ENCODE results near the gene TBC1D12.
"Not testable (repeated sequence)": the region's sequence is repeated elsewhere in the genome, so short reads cannot be mapped to it uniquely, and the experiment has no call there.

Gene TBC1D12

GRCh38 chr10:94376865-94377264 lies 25.5 kb upstream of the TBC1D12 start:
- TF ChIP-seq EZH2 (optimal IDR thresholded peaks at IDR 0.05; ENCODE audit: low read depth, low read length) (no peak), EZH2phosphoT487 (IDR thresholded peaks at IDR 0.05; ENCODE audit: low read length) (no peak), CTCF (IDR thresholded peaks at IDR 0.05; ENCODE audit: low read length) (no peak)
- no peaks in the 10 kb centered on the region for H3K9me3 ChIP-seq (replicated peaks; ENCODE audit: insufficient read depth, low read length)
- DNase-seq, result no peak
- no peak overlapping the region for H3K4me3 ChIP-seq (ENCODE audit: low read length)
- H3K4me2 ChIP-seq (ENCODE audit: low read depth, low read length), result no peak overlapping the region
- no peaks in the 10 kb centered on the region for H3K4me1 ChIP-seq (ENCODE audit: low read length)
- no peaks in the 10 kb centered on the region for H3K79me2 ChIP-seq (ENCODE audit: low read length)
- H2AFZ ChIP-seq (ENCODE audit: low read length), result no peak overlapping the region
- no peak overlapping the region for H3K27ac ChIP-seq (ENCODE audit: low read length)
- no peaks in the 10 kb centered on the region for H4K20me1 ChIP-seq (ENCODE audit: insufficient read depth, low read length)
- no peak overlapping the region for H3K9ac ChIP-seq (ENCODE audit: low read length)
- no peaks in the 10 kb centered on the region for H3K36me3 ChIP-seq (replicated peaks; ENCODE audit: insufficient read depth, low read length)
- H3K27me3 ChIP-seq (replicated peaks; ENCODE audit: insufficient read depth, low read length), result no peaks in the 10 kb centered on the region
- H3K9me2 ChIP-seq (replicated peaks; ENCODE audit: insufficient read depth, low read length), result no peaks in the 10 kb centered on the region
- H3F3A ChIP-seq (ENCODE audit: insufficient read depth, low read length), result no peaks in the 10 kb centered on the region

GRCh38 chr10:94383530-94383929 lies 18.8 kb upstream of the TBC1D12 start:
- Histone ChIP-seq H3K27ac (ENCODE audit: low read length) (no peak overlapping the region), H3K9ac (ENCODE audit: low read length) (no peak overlapping the region), H3K36me3 (replicated peaks; ENCODE audit: insufficient read depth, low read length) (no peaks in the 10 kb centered on the region), H3K4me2 (ENCODE audit: low read depth, low read length) (no peak overlapping the region), H4K20me1 (ENCODE audit: insufficient read depth, low read length) (no peaks in the 10 kb centered on the region), H3K79me2 (ENCODE audit: low read length) (no peaks in the 10 kb centered on the region), H2AFZ (ENCODE audit: low read length) (no peak overlapping the region), H3F3A (ENCODE audit: insufficient read depth, low read length) (no peaks in the 10 kb centered on the region), H3K27me3 (replicated peaks; ENCODE audit: insufficient read depth, low read length) (no peaks in the 10 kb centered on the region), H3K4me3 (ENCODE audit: low read length) (no peak overlapping the region), H3K4me1 (ENCODE audit: low read length) (no peaks in the 10 kb centered on the region), H3K9me3 (replicated peaks; ENCODE audit: insufficient read depth, low read length) (no peaks in the 10 kb centered on the region), H3K9me2 (replicated peaks; ENCODE audit: insufficient read depth, low read length) (no peaks in the 10 kb centered on the region)
- DNase-seq, result no peak
- TF ChIP-seq EZH2 (optimal IDR thresholded peaks at IDR 0.05; ENCODE audit: low read depth, low read length) (no peak), EZH2phosphoT487 (IDR thresholded peaks at IDR 0.05; ENCODE audit: low read length) (no peak), CTCF (IDR thresholded peaks at IDR 0.05; ENCODE audit: low read length) (no peak)

GRCh38 chr10:94385733-94386132 lies 16.6 kb upstream of the TBC1D12 start:
- not testable (repeated sequence) for H2AFZ ChIP-seq (ENCODE audit: low read length); H3F3A ChIP-seq (ENCODE audit: insufficient read depth, low read length); H4K20me1 ChIP-seq (ENCODE audit: insufficient read depth, low read length); H3K36me3 ChIP-seq (replicated peaks; ENCODE audit: insufficient read depth, low read length); H3K27ac ChIP-seq (ENCODE audit: low read length); H3K9me3 ChIP-seq (replicated peaks; ENCODE audit: insufficient read depth, low read length); H3K4me2 ChIP-seq (ENCODE audit: low read depth, low read length); H3K27me3 ChIP-seq (replicated peaks; ENCODE audit: insufficient read depth, low read length); H3K9ac ChIP-seq (ENCODE audit: low read length); H3K79me2 ChIP-seq (ENCODE audit: low read length); H3K9me2 ChIP-seq (replicated peaks; ENCODE audit: insufficient read depth, low read length); H3K4me3 ChIP-seq (ENCODE audit: low read length); H3K4me1 ChIP-seq (ENCODE audit: low read length); DNase-seq

GRCh38 chr10:94392117-94392516 lies 10.2 kb upstream of the TBC1D12 start:
- H3K27ac ChIP-seq (ENCODE audit: low read length); H3K27me3 ChIP-seq (replicated peaks; ENCODE audit: insufficient read depth, low read length); H3K79me2 ChIP-seq (ENCODE audit: low read length); H3K36me3 ChIP-seq (replicated peaks; ENCODE audit: insufficient read depth, low read length); H3K4me3 ChIP-seq (ENCODE audit: low read length); H3K9ac ChIP-seq (ENCODE audit: low read length); H3K4me2 ChIP-seq (ENCODE audit: low read depth, low read length); H3K9me2 ChIP-seq (replicated peaks; ENCODE audit: insufficient read depth, low read length); H3K9me3 ChIP-seq (replicated peaks; ENCODE audit: insufficient read depth, low read length); H3K4me1 ChIP-seq (ENCODE audit: low read length); DNase-seq; H2AFZ ChIP-seq (ENCODE audit: low read length); H3F3A ChIP-seq (ENCODE audit: insufficient read depth, low read length); H4K20me1 ChIP-seq (ENCODE audit: insufficient read depth, low read length): not testable (repeated sequence)

Data from MM.1S (cell line).